ENCODE measurements around the gene MMS19. TPM values are rescaled to one million over a fixed set of nuclear protein-coding genes. Genes with fewer than 3 reads are reported as not detected.

Gene MMS19
- total and polyA plus RNA-seq, 11 donors: 30.2 to 63.5 (median 48.1) TPM

- H3K27ac ChIP-seq: no peak overlapping the region
- no peaks in the 10 kb centered on the region for H3K36me3 ChIP-seq
- H3K4me3 ChIP-seq: no peak overlapping the region
- intact Hi-C loops (cut with DNase I): no loop called here
- no peaks in the 10 kb centered on the region for H3K9me3 ChIP-seq
- DNase-seq: no peak
- H3K27me3 ChIP-seq: no peaks in the 10 kb centered on the region
- ATAC-seq: no peak
- H3K4me1 ChIP-seq: peaks cover 0 to 52% (median 13%) of the 10 kb centered on the region in 12 donors
- TF ChIP-seq, protein P1, sequence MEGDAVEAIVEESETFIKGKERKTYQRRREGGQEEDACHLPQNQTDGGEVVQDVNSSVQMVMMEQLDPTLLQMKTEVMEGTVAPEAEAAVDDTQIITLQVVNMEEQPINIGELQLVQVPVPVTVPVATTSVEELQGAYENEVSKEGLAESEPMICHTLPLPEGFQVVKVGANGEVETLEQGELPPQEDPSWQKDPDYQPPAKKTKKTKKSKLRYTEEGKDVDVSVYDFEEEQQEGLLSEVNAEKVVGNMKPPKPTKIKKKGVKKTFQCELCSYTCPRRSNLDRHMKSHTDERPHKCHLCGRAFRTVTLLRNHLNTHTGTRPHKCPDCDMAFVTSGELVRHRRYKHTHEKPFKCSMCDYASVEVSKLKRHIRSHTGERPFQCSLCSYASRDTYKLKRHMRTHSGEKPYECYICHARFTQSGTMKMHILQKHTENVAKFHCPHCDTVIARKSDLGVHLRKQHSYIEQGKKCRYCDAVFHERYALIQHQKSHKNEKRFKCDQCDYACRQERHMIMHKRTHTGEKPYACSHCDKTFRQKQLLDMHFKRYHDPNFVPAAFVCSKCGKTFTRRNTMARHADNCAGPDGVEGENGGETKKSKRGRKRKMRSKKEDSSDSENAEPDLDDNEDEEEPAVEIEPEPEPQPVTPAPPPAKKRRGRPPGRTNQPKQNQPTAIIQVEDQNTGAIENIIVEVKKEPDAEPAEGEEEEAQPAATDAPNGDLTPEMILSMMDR (IDR thresholded peaks at IDR 0.05): no peak
- no peak for TF ChIP-seq POLR2A (IDR thresholded peaks at IDR 0.05)
- 23 to 38% (median 27%) methylated on average over 1 of the region's 1 CpG for WGBS, 4 donors
These were observed 10.1 kb upstream of the MMS19 start for GRCh38 chr10:97508342-97508741.

DNA sequence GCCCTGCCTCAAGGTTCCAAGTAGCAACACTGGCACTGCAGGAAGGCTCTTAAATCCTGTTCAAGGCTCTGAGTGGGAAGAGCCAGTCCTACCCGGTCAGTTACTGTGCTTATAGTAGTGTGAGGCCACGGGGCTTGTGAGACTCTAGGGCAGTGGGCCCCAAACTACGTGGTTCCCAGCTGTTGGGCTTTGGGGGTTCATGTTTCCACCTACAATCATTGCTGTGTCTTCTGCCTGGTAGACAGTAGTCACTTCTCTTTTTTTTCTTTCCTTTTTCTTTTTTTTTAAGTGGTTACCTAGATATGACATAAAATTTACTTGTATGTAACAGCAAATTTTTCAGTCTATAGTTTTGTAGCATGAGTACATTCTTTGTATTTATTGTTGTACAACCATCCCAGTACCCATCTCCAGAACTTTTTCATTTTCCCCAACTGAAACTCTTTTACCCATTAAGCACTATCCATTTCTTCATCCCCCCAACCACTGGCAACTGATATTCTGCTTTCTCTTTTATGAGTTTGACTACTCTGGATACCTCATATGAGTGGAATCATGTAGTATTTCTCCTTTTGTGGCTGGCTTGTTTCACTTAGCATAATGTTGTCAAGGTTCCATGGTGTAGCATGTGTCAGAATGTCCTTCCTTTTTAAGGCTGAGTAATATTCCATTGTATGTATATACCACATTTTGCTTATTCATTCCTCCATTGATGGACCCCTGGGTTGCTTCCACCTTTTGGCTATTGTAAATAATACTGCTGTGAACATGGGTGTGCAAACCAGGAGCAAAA is 8.2 kb upstream of the MMS19 start:
- TF ChIP-seq POLR2A (IDR thresholded peaks at IDR 0.05): no peak
- TF ChIP-seq, protein P1 (IDR thresholded peaks at IDR 0.05): no peak
- H3K36me3 ChIP-seq: no peaks in the 10 kb centered on the region
- no peaks in the 10 kb centered on the region for H3K27me3 ChIP-seq
- intact Hi-C loops (cut with DNase I): no loop called here
- DNase-seq: no peak
- no peak for ATAC-seq
- H3K4me3 ChIP-seq: no peak overlapping the region
- WGBS, 4 donors: 88 to 92% (median 91%) methylated on average over 3 of the region's 3 CpGs
- no peak overlapping the region for H3K27ac ChIP-seq
- H3K4me1 ChIP-seq: peaks cover 0 to 47% (median 11%) of the 10 kb centered on the region in 12 donors
- no peaks in the 10 kb centered on the region for H3K9me3 ChIP-seq

DNA sequence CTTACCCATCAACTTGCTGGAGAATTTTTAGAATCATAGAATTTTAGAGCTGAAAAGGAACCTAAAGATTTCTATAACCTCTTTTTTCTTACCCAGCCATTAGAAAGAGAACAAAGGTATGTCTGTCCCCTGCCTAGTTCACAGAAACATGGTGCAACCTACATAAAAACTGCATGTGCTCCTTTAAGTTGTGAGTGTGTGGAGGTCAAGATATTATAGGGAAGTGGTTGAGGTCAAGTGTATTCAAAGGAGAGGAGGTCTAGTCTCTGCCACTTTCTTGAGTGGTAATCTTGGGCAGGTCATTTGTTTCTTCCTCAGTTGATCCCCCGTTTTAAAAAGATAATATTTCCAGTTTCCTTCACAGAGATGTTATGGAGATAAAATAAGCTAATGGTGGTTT is 6.9 kb upstream of the MMS19 start:
- Histone ChIP-seq H3K36me3 (no peaks in the 10 kb centered on the region), H3K4me3 (no peak overlapping the region), H3K27ac (no peak overlapping the region), H3K4me1 (peaks cover 0 to 49% (median 16%) of the 10 kb centered on the region in 12 donors), H3K27me3 (no peaks in the 10 kb centered on the region), H3K9me3 (no peaks in the 10 kb centered on the region)
- no peak for DNase-seq
- ATAC-seq: no peak
- intact Hi-C loops (cut with DNase I): no loop called here
- 89 to 94% (median 89%) methylated on average over 1 of the region's 1 CpG for WGBS, 4 donors
- TF ChIP-seq POLR2A (IDR thresholded peaks at IDR 0.05): no peak
- TF ChIP-seq, protein P1 (IDR thresholded peaks at IDR 0.05): no peak

- peak; percentile 7 to 43 (median 32) for ATAC-seq
- 28 to 54% (median 37%) methylated on average over 3 of the region's 3 CpGs for WGBS, 4 donors
- intact Hi-C loops (cut with DNase I): loop anchor here in 2 of 10 donors (5.0 kb wide), 2 partner anchors 34 to 49 kb away; no protein-coding TSS in a partner anchor
- Histone ChIP-seq H3K4me3 (no peak overlapping the region), H3K9me3 (no peaks in the 10 kb centered on the region), H3K27ac (peak overlapping the region in 8 of 12 donors; percentile 11 to 71 (median 40)), H3K36me3 (no peaks in the 10 kb centered on the region), H3K4me1 (peaks cover 0 to 53% (median 19%) of the 10 kb centered on the region in 12 donors), H3K27me3 (no peaks in the 10 kb centered on the region)
- TF ChIP-seq POLR2A (IDR thresholded peaks at IDR 0.05): no peak
- TF ChIP-seq, protein P1 (IDR thresholded peaks at IDR 0.05): no peak
- peak; percentile 58 to 78 (median 61) for DNase-seq
These were observed 5.2 kb upstream of the MMS19 start for GRCh38 chr10:97503406-97503805.

Data from heart left ventricle (tissue), 16 donors.